ENCODE results near the gene KLHL29. TPM values are rescaled to one million over a fixed set of nuclear protein-coding genes. Genes with fewer than 3 reads are reported as not detected.

Gene KLHL29
- total RNA-seq, 1 experiment from 2014 or later, result 12.2 TPM

DNA sequence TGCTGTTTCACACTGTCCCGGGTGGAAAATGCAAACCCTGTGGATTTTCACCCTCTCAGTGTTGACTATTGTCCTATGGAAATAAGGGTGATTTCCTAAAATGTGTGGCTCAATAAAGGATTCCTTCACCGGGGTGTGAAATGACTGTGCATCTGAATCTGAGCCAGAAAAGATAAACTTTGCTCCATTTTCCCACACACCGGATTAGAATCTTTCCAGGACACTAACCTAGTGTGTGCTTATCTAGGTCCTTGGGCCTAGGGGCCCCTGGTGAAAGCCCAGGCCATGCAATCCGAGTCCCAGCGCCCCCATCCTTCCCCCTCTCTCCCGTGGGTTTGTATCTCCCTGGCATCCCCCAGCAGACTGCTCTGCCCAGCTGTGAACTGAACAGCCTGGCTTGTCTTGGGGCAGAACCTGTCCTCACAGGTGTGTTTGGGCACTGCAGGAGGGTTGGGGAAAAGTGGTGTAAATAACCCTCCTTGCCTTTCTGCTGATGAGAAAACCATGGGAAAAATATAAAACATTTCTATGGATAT lies 17.3 kb downstream of the KLHL29 start:
- Histone ChIP-seq H3K4me1 (ENCODE audit: insufficient read depth, low read length, poor library complexity, severe bottlenecking) (peaks cover 20% of the 10 kb centered on the region), H3K4me3 (ENCODE audit: low read depth, low read length, poor library complexity, severe bottlenecking) (no peak overlapping the region), H3K27me3 (replicated peaks; ENCODE audit: insufficient read depth, low read depth, low read length, poor library complexity) (no peaks in the 10 kb centered on the region), H3K9me3 (ENCODE audit: low read depth, low read length, poor library complexity, severe bottlenecking) (no peaks in the 10 kb centered on the region), H3K36me3 (ENCODE audit: insufficient read depth, low read length, poor library complexity, severe bottlenecking) (no peaks in the 10 kb centered on the region), H3K27ac (ENCODE audit: low read depth, low read length, poor library complexity, severe bottlenecking) (no peak overlapping the region)
- DNase-seq (ENCODE audit: low spot score), result no peak
- intact Hi-C loops (cut with micrococcal nuclease; ENCODE audit: unreplicated experiment), result loop anchor here (5.0 kb wide), 2 partner anchors 165 to 350 kb away; no protein-coding TSS in a partner anchor
- ChIA-PET POLR2A (ENCODE audit: low non-redundant PET) (no interaction called here), CTCF (no interaction called here)
- no TSS peak for BruUV-seq (replicated peaks)
- TF ChIP-seq, protein P1, sequence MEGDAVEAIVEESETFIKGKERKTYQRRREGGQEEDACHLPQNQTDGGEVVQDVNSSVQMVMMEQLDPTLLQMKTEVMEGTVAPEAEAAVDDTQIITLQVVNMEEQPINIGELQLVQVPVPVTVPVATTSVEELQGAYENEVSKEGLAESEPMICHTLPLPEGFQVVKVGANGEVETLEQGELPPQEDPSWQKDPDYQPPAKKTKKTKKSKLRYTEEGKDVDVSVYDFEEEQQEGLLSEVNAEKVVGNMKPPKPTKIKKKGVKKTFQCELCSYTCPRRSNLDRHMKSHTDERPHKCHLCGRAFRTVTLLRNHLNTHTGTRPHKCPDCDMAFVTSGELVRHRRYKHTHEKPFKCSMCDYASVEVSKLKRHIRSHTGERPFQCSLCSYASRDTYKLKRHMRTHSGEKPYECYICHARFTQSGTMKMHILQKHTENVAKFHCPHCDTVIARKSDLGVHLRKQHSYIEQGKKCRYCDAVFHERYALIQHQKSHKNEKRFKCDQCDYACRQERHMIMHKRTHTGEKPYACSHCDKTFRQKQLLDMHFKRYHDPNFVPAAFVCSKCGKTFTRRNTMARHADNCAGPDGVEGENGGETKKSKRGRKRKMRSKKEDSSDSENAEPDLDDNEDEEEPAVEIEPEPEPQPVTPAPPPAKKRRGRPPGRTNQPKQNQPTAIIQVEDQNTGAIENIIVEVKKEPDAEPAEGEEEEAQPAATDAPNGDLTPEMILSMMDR (conservative IDR thresholded peaks at IDR 0.05; ENCODE audit: low read depth, low read length), result no peak
- no peak for TF ChIP-seq EZH2 (IDR thresholded peaks at IDR 0.05; ENCODE audit: borderline replicate concordance, low read depth, low read length, poor library complexity, severe bottlenecking)

- Histone ChIP-seq H3K36me3 (ENCODE audit: insufficient read depth, low read length, poor library complexity, severe bottlenecking) (no peaks in the 10 kb centered on the region), H3K9me3 (ENCODE audit: low read depth, low read length, poor library complexity, severe bottlenecking) (no peaks in the 10 kb centered on the region), H3K27ac (ENCODE audit: low read depth, low read length, poor library complexity, severe bottlenecking) (peak overlapping the region; percentile 51), H3K4me1 (ENCODE audit: insufficient read depth, low read length, poor library complexity, severe bottlenecking) (peaks cover 20% of the 10 kb centered on the region), H3K4me3 (ENCODE audit: low read depth, low read length, poor library complexity, severe bottlenecking) (peak overlapping the region; percentile 32), H3K27me3 (replicated peaks; ENCODE audit: insufficient read depth, low read depth, low read length, poor library complexity) (no peaks in the 10 kb centered on the region)
- ChIA-PET CTCF (interaction anchor here (0.9 kb wide), 1 partner anchor 162 kb away, joined by 7 read pairs; no protein-coding TSS in a partner anchor), POLR2A (ENCODE audit: low non-redundant PET) (no interaction called here)
- intact Hi-C loops (cut with micrococcal nuclease; ENCODE audit: unreplicated experiment), result loop anchor here (5.0 kb wide), 2 partner anchors 163 to 348 kb away; no protein-coding TSS in a partner anchor
- peak; percentile 92 for DNase-seq (ENCODE audit: low spot score)
- no peak for TF ChIP-seq EZH2 (IDR thresholded peaks at IDR 0.05; ENCODE audit: borderline replicate concordance, low read depth, low read length, poor library complexity, severe bottlenecking)
- TF ChIP-seq, protein P1 (conservative IDR thresholded peaks at IDR 0.05; ENCODE audit: low read depth, low read length), result peak; percentile 61
- no TSS peak for BruUV-seq (replicated peaks)
Measured at GRCh38 chr2:23404426-23404825, 19.4 kb downstream of the KLHL29 start.

GRCh38 chr2:23409248-23409647 lies 24.3 kb downstream of the KLHL29 start:
- DNase-seq (ENCODE audit: low spot score), result no peak
- Histone ChIP-seq H3K4me3 (ENCODE audit: low read depth, low read length, poor library complexity, severe bottlenecking) (no peak overlapping the region), H3K9me3 (ENCODE audit: low read depth, low read length, poor library complexity, severe bottlenecking) (no peaks in the 10 kb centered on the region), H3K27ac (ENCODE audit: low read depth, low read length, poor library complexity, severe bottlenecking) (no peak overlapping the region), H3K27me3 (replicated peaks; ENCODE audit: insufficient read depth, low read depth, low read length, poor library complexity) (no peaks in the 10 kb centered on the region), H3K36me3 (ENCODE audit: insufficient read depth, low read length, poor library complexity, severe bottlenecking) (no peaks in the 10 kb centered on the region), H3K4me1 (ENCODE audit: insufficient read depth, low read length, poor library complexity, severe bottlenecking) (peaks cover 17% of the 10 kb centered on the region)
- ChIA-PET POLR2A (ENCODE audit: low non-redundant PET) (no interaction called here), CTCF (no interaction called here)
- intact Hi-C loops (cut with micrococcal nuclease; ENCODE audit: unreplicated experiment), result no loop called here
- no TSS peak for BruUV-seq (replicated peaks)
- TF ChIP-seq, protein P1 (conservative IDR thresholded peaks at IDR 0.05; ENCODE audit: low read depth, low read length), result no peak
- TF ChIP-seq EZH2 (IDR thresholded peaks at IDR 0.05; ENCODE audit: borderline replicate concordance, low read depth, low read length, poor library complexity, severe bottlenecking), result no peak
